Measurements from ENCODE around the gene GART. TPM values are rescaled to one million over a fixed set of nuclear protein-coding genes. Genes with fewer than 3 reads are reported as not detected.

Gene GART
- total and polyA plus RNA-seq, 8 donors: 57.7 to 84.1 (median 79.2) TPM

- Histone ChIP-seq H3K4me1 (peaks cover 0 to 6% of the 10 kb centered on the region in 2 donors), H3K4me3 (no peak overlapping the region), H3K9me3 (no peaks in the 10 kb centered on the region), H3K27me3 (no peaks in the 10 kb centered on the region), H3K27ac (no peak overlapping the region), H3K36me3 (peaks cover 6 to 91% of the 10 kb centered on the region in 2 donors)
- ATAC-seq: no peak
- intact Hi-C loops (cut with DNase I): no loop called here
- TF ChIP-seq CTCF (IDR thresholded peaks at IDR 0.05): no peak
- no peak for DNase-seq
These were observed 19.5 kb upstream of the GART start for GRCh38 chr21:33561373-33561772.

GRCh38 chr21:33560965-33561364, 19.0 kb upstream of the GART start:
- DNase-seq (no peak), ATAC-seq (no peak)
- Histone ChIP-seq H3K36me3 (peaks cover 6 to 95% of the 10 kb centered on the region in 2 donors), H3K4me1 (peaks cover 0 to 9% of the 10 kb centered on the region in 2 donors), H3K9me3 (no peaks in the 10 kb centered on the region), H3K4me3 (no peak overlapping the region), H3K27me3 (no peaks in the 10 kb centered on the region), H3K27ac (no peak overlapping the region)
- no peak for TF ChIP-seq CTCF (IDR thresholded peaks at IDR 0.05)
- intact Hi-C loops (cut with DNase I): no loop called here

GRCh38 chr21:33559813-33560212, 17.9 kb upstream of the GART start:
- DNase-seq (no peak), ATAC-seq (no peak)
- Histone ChIP-seq H3K4me1 (peaks cover 0 to 15% of the 10 kb centered on the region in 2 donors), H3K27ac (no peak overlapping the region), H3K9me3 (no peaks in the 10 kb centered on the region), H3K27me3 (no peaks in the 10 kb centered on the region), H3K4me3 (no peak overlapping the region), H3K36me3 (peaks cover 6 to 95% of the 10 kb centered on the region in 2 donors)
- no peak for TF ChIP-seq CTCF (IDR thresholded peaks at IDR 0.05)
- intact Hi-C loops (cut with DNase I): no loop called here

- ATAC-seq: no peak
- Histone ChIP-seq H3K4me1 (peaks cover 0 to 15% of the 10 kb centered on the region in 2 donors), H3K9me3 (no peaks in the 10 kb centered on the region), H3K27ac (no peak overlapping the region), H3K27me3 (no peaks in the 10 kb centered on the region), H3K4me3 (no peak overlapping the region), H3K36me3 (peaks cover 6 to 95% of the 10 kb centered on the region in 2 donors)
- no peak for TF ChIP-seq CTCF (IDR thresholded peaks at IDR 0.05)
- no peak for DNase-seq
- intact Hi-C loops (cut with DNase I): no loop called here
These were observed 17.0 kb upstream of the GART start for GRCh38 chr21:33558777-33559421.

GRCh38 chr21:33557447-33557846, 15.5 kb upstream of the GART start:
- Histone ChIP-seq H3K4me3 (no peak overlapping the region), H3K36me3 (peaks cover 6 to 96% of the 10 kb centered on the region in 2 donors), H3K27ac (no peak overlapping the region), H3K27me3 (no peaks in the 10 kb centered on the region), H3K4me1 (peaks cover 0 to 15% of the 10 kb centered on the region in 2 donors), H3K9me3 (no peaks in the 10 kb centered on the region)
- TF ChIP-seq CTCF (IDR thresholded peaks at IDR 0.05): no peak
- DNase-seq (no peak), ATAC-seq (no peak)
- intact Hi-C loops (cut with DNase I): no loop called here
